GM15510 (cell line): Measurements from ENCODE around the gene OSBPL5.

ENCODE experiments used
- POLR2A ChIP-seq: IDR thresholded peaks from 3 replicates; pipeline ENCODE4 v1.6.1; 2011; ENCODE audit warnings: borderline replicate concordance; ENCODE audit not compliant: insufficient read length; ENCODE audit errors: extremely low read depth

OSBPL5 gene

DNA sequence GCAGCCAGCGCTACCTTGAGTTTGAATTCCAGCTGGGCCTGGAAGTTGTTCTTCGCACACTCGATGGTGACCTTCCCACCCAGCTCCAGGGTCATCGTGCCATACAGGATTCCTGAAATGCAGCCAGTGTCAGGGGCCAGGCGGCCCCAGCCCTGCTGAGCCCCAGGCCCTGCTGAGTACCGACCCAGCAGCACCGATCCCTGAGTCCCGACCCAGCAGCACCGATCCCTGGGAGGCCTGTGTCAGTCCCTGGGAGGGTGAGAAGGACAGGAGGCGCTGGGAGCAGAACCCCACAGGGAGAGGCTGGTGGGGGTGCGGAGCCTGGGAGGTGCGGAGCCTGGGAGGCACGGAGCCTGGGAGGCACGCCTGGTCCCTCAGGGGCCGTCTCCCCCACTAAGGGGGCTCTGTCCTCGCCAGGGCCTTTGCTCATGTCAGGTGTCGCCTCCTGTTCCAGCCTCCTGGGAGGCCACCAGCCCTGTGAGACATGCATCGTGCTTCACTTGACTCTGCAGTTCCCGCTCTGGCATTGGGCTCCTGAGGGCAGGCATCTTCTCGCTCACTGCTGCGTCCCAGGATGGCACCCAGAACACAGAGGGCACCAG, 70.8 kb downstream of the OSBPL5 start:
- no peak for TF ChIP-seq POLR2A

DNA sequence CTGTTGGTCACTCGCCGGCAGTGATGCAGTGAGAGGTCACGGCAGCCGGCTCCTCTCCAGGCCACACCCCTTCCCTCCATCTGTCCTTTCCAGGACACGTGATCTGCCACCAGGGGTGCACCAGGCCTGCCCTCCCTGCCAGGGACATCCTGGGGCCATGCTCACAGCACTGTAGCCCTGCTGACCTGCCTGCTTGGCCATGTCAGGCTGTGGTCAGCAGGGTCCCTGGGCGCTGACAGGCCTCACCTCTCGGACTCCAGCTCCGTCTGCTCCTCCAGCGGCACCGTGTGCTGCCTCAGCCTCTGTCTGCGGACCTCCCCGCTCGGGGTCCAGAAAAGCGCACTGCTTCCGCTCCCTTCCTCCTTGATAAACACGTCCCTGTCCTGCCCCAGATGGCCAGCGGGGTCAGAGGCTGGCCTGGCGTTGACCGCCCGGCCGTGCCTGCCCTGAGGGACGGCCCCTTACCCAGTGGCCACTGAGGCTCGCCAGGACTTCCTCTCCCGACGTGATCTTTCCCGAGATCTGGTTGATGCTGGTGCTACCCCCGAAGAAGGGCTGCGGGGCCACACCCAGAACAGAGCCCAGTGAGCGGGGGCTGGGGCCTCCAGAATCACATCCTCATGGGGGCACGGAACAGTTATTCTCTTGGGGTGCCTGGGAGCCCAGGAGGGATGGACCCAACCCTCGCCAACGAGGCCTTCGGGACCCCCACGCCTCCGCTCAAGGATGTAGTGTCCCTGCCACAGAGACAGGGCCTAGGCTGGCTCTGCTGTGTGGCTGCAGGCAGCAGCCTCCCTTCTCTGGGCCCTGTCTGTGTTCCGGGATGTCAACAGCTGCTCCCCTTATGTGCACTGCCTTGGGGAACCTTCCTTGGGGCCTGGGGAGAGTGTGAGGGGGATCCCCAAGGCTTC, 71.6 kb downstream of the OSBPL5 start:
- TF ChIP-seq POLR2A: no peak

DNA sequence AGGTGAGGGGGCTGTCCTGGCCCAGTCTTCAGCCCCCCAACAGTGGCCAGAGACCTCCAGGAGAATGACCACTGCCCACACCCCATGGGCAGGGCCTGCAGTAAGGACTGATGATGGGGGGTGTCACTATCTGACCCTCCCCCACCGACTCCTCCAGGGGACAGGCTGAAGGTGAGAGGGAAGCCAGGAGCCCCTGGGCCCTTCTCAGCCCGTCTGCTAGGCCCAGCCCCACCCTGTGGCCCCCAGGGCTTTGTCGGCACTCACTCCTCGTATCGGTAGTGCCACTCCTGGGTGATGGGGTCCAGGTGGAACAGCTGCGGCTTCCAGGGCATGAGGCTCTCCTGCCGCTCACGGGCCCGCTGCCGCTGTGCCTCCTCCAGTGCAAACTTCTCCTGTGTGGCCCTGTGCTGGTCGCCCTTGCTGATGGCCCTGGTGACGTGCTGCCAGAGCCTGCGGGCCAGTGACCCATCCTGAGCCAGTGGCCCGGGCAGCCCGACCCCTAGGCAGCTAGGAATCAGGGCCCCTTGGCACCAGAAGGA, 72.4 kb downstream of the OSBPL5 start:
- no peak for TF ChIP-seq POLR2A

DNA sequence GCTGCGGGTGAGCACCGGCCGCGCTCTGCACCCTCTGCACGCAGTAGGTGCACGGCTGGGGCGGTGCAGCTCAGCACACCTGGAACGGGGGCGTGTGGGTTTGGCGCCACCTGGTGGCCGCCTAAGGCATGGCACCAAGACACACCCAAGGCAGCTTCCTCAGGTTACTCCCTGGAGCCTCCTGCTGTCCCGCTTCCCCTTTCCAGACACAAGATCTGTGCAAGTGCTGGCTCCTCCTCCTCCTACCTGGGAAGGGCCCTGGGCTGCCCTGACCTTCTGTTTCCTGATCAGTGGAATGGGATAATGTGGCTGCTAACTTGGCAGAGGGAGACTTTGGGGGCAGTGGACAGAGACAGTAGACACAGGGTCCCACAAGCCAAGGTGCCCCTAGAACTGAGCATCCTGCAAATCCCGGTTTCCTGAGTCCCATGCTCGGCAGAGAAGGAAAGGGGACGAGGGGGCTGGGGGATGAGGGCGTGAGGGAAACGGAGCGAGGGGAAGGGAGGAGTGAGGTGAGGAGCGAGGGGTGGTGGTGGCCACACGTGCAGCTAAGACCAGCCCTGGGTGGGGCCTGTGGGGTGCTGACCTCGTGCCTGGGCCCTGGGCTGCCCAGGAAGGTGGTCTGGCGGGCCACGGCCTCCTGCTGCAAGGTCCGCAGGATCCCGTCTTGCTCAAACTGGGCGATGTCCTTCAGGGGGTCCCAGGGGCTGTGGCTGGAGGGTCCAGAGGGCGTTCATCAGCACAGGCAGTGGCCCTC, 73.1 kb downstream of the OSBPL5 start:
- TF ChIP-seq POLR2A: no peak

DNA sequence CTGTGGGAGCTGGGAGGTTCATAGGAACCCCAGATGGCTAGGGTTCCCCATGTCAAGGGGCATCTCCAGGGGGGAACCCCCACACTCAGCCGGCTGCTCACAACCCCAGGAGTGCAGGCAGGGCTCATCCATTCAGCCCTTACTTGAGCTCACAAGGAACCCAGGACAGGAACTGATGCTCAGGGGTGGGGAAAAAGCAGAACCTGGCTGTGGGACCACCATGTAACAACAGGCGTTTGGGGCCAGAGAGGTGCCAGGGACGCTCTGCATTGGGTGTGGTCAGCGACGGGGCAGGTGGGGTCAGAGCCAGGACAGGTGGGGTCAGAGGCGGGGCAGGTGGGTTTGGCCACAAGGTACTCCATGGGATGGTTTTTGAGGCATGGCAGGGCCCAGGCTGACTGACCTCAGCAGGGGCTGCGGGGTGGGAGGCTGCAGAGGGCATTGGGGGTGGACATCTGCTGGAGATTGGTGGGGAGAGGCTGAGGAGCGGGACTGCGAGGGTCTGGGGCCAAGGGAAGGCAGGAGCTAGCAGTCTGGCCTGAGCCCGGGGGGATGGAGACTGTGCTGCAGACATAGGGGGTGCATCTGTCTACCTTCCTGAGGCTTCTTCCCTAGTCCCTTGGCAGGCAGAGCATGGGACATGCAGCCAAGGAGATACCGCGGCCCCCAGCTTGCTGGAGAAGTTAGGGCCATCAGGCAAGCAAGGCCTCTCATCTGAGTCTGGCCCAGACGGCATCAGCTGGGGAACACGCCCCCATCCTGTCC, 73.8 kb downstream of the OSBPL5 start:
- no peak for TF ChIP-seq POLR2A

DNA sequence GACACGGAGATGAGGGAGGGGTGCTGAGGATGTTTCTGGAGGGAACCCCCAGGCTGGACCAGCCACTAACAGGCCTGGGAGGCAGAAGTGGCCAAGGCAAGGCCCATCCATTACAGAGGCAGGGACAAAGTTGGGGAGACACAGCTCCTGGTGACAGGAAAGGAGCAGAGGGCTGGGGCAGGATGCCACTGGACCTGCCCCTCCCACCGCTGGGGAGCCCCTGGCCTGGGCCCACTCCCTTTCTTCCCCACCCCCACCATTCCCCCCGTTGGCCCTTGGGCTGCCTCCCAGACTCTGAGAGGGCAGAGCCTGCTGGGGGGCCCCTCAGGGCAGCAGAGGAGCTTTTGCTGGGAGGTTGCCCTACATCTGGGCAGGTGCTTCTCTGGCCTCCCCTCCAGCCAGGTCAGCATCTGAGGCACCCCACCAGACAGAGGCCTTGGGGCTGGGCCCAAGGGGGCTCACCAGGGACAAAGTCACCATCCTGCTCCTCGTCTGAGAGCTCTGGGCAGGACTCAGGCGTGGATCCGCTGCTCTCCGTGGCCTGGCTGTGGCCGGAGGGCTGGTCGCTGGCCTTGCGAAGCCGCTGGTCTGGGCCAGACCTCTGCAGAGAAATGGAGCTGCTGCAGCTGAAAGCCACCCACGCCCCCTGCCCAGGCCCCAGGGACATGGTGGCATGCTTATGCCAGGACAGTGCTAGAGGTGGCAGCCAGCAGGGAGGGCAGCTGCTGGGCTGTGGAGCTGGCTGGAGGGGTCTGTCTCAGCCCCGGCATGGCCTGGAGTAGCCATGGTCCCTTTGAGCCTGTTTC, 74.8 kb downstream of the OSBPL5 start:
- no peak for TF ChIP-seq POLR2A

DNA sequence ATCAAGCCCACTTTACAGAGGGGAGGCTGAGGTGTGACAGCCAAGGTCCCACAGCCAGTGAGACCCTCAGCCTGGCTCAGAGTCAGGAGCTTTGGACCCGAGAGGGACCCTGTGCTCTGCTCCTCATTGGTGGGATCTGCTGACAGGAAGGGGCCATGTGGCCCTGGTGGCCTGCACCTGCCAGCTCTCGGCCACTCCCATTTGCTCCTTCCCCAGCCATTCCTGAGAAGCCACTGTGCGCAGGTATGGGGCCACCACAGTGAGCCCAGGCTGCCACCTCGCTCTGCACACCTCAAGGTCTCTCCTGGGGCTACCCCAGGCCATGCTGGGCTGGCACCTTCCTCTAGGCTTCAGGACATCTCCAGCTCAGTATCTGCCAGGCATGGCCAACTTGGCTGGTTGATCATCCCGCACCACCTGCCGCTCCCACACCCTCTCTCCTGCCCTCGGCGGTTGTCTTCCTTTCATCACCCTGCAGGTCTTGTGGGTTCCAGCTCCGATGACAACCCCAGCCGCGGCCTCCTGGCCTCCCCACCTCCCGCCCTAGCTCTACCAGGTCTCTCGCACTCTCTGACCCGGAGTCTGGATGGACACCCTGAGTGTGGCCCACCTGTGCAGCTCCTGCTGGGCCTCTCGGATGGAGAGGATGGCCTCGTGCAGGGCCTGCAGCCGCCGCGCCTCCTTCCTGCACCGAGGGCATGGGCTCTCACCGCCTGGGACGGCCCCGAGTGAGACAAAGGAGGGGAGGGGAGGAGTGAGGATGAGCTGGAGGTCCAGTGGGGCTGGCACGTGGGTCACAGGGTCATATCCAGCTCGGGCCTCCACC, 75.7 kb downstream of the OSBPL5 start:
- TF ChIP-seq POLR2A: no peak

DNA sequence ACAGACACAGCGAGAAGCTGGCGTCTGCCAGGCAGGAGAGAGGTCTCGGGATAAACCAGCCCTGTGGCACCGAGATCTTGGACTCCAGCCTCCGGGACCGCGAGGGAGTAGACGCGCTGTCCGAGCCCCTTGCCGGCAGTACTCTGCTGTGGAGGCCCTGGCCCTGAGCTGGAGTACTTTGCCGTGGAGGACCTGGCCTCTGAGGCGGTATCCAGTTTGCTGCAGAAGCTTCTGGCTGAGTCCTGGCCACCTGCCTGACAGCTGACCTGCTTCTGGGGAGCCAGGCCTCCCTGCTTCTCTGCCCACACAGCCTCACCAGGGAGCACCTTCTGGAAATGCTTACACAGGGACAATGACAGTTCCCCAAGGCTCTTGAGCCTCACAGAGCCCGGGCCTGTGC, 76.3 kb downstream of the OSBPL5 start:
- TF ChIP-seq POLR2A: no peak

DNA sequence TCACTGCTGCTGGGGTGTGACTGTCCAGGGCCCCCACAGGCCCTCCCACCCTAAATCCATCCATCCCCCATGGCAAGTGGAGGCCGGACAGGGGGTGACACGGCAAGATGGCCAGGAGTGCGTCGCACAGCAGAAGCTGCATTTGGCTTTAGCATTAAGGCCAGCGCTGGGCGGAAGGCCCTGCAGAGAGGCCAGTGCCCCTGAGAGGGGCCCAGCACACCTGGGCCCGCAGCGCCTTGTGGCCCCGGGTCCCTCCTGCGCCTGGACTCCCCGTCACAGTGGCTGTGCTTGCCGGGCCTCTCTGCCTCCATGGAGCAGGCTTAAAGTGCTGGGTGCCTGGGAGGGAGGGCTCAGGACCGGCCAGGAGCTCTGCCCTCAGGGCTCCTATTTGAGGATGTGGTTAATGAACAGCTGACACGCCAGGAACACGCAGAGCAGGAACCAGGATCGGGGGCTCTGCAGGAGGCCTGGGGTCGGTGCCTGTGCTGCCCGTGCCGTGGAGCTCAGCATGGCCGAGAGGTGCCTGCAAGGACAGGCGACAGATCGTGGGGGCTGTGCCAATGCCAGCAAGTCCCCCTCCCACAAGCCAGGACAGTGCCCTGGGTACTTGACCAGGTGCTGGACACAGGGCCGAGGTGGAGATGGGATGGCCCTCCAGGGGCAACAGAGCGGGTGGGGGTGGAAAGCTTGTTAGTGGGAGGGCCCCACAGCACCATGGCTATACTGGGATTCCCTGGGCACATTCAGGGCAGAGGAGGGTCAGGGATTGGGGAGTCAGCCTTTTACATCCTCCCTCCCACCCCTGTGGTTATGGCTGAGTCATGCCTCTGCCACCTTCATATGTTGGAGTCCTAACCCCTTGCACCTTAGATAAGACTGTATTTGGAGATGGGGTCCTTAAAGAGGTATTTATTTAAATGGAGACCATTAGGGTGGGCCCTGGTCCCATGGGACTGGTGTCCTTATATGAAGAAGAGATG, 77.0 kb downstream of the OSBPL5 start:
- no peak for TF ChIP-seq POLR2A

DNA sequence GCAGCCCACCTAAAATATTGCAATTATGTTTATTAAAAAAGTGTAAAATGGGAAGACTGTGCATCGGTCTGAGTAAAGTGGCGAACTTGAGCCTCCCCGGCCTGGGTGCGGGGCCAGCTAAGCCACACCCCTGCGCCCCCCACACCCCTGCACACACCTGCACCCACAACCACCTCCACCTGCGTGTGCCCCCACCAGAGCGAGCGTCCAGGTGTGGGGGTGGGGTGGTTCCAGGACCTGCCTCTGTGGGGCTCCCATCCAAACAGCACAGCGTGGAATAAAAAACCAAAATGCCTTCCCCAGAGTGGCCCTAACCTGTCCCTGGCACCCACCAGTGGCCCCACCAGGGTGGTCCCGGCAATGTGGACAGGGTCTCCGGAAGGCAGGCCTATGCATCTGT, 77.7 kb downstream of the OSBPL5 start:
- no peak for TF ChIP-seq POLR2A

DNA sequence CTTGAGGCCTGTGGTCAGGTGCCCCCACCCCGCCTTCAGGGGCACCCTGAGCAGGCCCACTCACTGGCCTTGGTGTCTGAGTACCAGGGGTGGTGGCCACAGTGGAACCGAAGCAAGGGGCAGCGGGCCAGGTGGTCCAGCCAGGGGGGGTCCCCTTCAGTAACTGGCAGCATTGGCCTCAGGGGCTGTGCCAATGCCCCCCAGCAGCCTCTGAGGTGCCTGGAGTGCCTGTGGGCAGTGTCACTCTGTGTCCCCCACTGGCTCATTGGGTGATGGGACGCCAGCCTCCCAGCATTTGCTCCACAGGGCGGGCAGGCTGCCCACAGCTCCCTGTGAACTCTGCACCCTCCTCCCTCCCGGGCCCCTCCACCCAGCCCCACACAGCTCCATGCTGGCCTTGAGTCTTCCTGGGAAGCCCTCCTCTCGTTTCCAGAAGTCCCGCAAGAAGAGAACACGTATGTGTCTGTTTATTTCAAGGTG, 78.4 kb downstream of the OSBPL5 start:
- no peak for TF ChIP-seq POLR2A

DNA sequence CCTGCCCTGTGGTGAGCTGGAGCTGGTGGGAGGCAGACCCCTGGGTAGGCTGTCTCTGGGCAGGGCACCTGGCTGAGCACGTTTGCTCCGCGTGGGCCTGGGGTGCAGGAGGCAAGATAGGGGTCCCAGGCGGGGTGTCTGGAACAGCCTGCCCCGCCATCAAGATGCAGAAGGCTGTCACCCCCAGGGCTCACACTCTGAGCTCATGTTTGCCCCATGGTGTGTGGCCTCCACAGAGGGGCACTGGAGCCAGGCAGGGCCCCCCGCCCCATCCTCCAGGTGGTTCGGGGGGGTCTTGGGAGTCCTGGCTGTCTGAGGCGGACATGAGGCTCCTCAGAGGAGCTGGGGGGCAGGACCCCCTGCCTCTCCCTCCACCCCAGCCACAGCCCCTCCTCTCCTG, 79.0 kb downstream of the OSBPL5 start:
- no peak for TF ChIP-seq POLR2A
